H1 (cell line): ENCODE data around the gene SF3B2. TPM values are rescaled to one million over a fixed set of nuclear protein-coding genes. Genes with fewer than 3 reads are reported as not detected.

ENCODE experiments used
- CTCF ChIA-PET: fragments of 300-600 bp; sonication (Branson Sonifier 250); formaldehyde crosslinking; loops from one replicate; lab custom pipeline; 2021; ENCODE audit not compliant: partially characterized antibody; lab: Charles Lee
- POLR2A ChIA-PET: fragments of 300-600 bp; sonication (Branson Sonifier 250); formaldehyde crosslinking; loops from one replicate; lab custom pipeline; 2021; ENCODE audit warnings: inconsistent platforms; ENCODE audit not compliant: partially characterized antibody; lab: Charles Lee
- DNase-seq, 2 experiments: peaks; one replicate each; pipeline versions ENCODE4 v3.0.0 to v3.0.0-alpha.2; 2010 to 2022; ENCODE audit warnings: low spot score in 2 of 2, low read depth in 1 of 2, mixed read lengths in 1 of 2
- FAIRE-seq: peaks from 2 replicates; lab custom pipeline; 2011; peaks lifted over from hg19 to GRCh38; lab: Jason Lieb, UNC
- H2AFZ ChIP-seq: 2 replicates; pipeline ENCODE4 v1.8.1; 2012; ENCODE audit warnings: low read length, inconsistent platforms
- H2AK5ac ChIP-seq: 2 replicates; pipeline ENCODE4 v1.6.1; 2013; ENCODE audit warnings: low read depth, low read length
- H2BK120ac ChIP-seq: replicated peaks from 2 replicates; pipeline ENCODE3; 2013; ENCODE audit warnings: low read depth, low read length, inconsistent platforms
- H2BK12ac ChIP-seq: 2 replicates; pipeline ENCODE4 v1.6.1; 2013; ENCODE audit warnings: low read depth, low read length
- H2BK15ac ChIP-seq: 2 replicates; pipeline ENCODE4 v1.6.1; 2013; ENCODE audit warnings: low read length
- H2BK20ac ChIP-seq: 2 replicates; pipeline ENCODE4 v1.6.1; 2013; ENCODE audit warnings: low read length
- H2BK5ac ChIP-seq: 2 replicates; pipeline ENCODE4 v1.6.1; 2013; ENCODE audit warnings: low read depth, low read length
- H3K14ac ChIP-seq: 2 replicates; pipeline ENCODE4 v1.6.1; 2013; ENCODE audit warnings: inconsistent platforms; ENCODE audit not compliant: insufficient read length
- H3K18ac ChIP-seq: 2 replicates; pipeline ENCODE4 v1.6.1; 2013; ENCODE audit warnings: low read length; ENCODE audit errors: extremely low read depth
- H3K23ac ChIP-seq: 2 replicates; pipeline ENCODE4 v1.6.1; 2013; ENCODE audit warnings: inconsistent platforms; ENCODE audit not compliant: insufficient read length
- H3K23me2 ChIP-seq: 2 replicates; pipeline ENCODE4 v1.6.1; 2013; ENCODE audit warnings: low read depth, low read length
- H3K27ac ChIP-seq: 2 replicates; pipeline ENCODE4 v1.6.1; 2011; ENCODE audit warnings: low read depth, low read length, inconsistent platforms
- H3K27me3 ChIP-seq, 4 experiments: replicated peaks in 1 of 4; 1 replicate in 1 of 4; 2 replicates in 3 of 4; pipeline versions ENCODE4 v1.6.1 to v1.8.1; 2011 to 2013; ENCODE audit warnings: low read length in 3 of 4, mild to moderate bottlenecking in 3 of 4, inconsistent platforms in 2 of 4, mixed read lengths in 2 of 4, moderate library complexity in 1 of 4; ENCODE audit not compliant: control insufficient read depth in 3 of 4, insufficient read depth in 3 of 4; ENCODE audit errors: extremely low read depth in 1 of 4
- H3K36me3 ChIP-seq, 4 experiments: 2 replicates each; pipeline versions ENCODE4 v1.6.1 to v1.8.1; 2011 to 2013; ENCODE audit warnings: mild to moderate bottlenecking in 4 of 4, low read length in 3 of 4, moderate library complexity in 2 of 4, control low read depth in 1 of 4, inconsistent platforms in 1 of 4; ENCODE audit not compliant: insufficient read depth in 4 of 4, control insufficient read depth in 2 of 4
- H3K4ac ChIP-seq: replicated peaks from 2 replicates; pipeline ENCODE3; 2013; ENCODE audit warnings: low read length, low read depth, mixed read lengths, inconsistent platforms; ENCODE audit not compliant: insufficient read length
- H3K4me1 ChIP-seq, 4 experiments: replicated peaks in 1 of 4; 1 replicate in 1 of 4; 2 replicates in 3 of 4; pipeline versions ENCODE4 v1.6.1 to v1.8.1; 2011 to 2013; ENCODE audit warnings: low read length in 3 of 4, inconsistent platforms in 2 of 4, mixed read lengths in 1 of 4; ENCODE audit not compliant: insufficient read depth in 4 of 4, control insufficient read depth in 3 of 4
- H3K4me2 ChIP-seq, 2 experiments: 2 replicates each; pipeline versions ENCODE4 v1.6.1 to v1.8.1; 2011 to 2013; ENCODE audit warnings: low read depth in 2 of 2, low read length in 2 of 2, control low read depth in 1 of 2, inconsistent platforms in 1 of 2, mild to moderate bottlenecking in 1 of 2; ENCODE audit not compliant: insufficient read depth in 1 of 2
- H3K4me3 ChIP-seq, 4 experiments: fragments of 200-600, 300-600 bp in 1 of 4; sonication (generic), shearing (Covaris generic), sonication (Bioruptor Twin) in 1 of 4; 2 replicates each; pipeline versions ENCODE4 v1.5.1 to v1.8.1; 2011 to 2016; ENCODE audit warnings: low read length in 4 of 4, low read depth in 3 of 4, control low read depth in 2 of 4, inconsistent platforms in 2 of 4, mild to moderate bottlenecking in 2 of 4, mixed read lengths in 1 of 4, moderate library complexity in 1 of 4; ENCODE audit not compliant: insufficient read depth in 2 of 4; ENCODE audit errors: extremely low read depth in 1 of 4
- H3K56ac ChIP-seq: replicated peaks from 2 replicates; pipeline ENCODE3; 2013; ENCODE audit warnings: low read depth, mild to moderate bottlenecking, mixed read lengths, low read length, inconsistent platforms; ENCODE audit not compliant: insufficient read length
- H3K79me1 ChIP-seq: 2 replicates; pipeline ENCODE4 v1.6.1; 2013; ENCODE audit warnings: low read depth, low read length, control low read depth
- H3K79me2 ChIP-seq, 2 experiments: 2 replicates each; pipeline versions ENCODE4 v1.6.1 to v1.8.1; 2012 to 2013; ENCODE audit warnings: low read length in 2 of 2, mild to moderate bottlenecking in 2 of 2, inconsistent platforms in 1 of 2; ENCODE audit not compliant: insufficient read depth in 2 of 2, control insufficient read depth in 1 of 2
- H3K9ac ChIP-seq, 4 experiments: replicated peaks in 1 of 4; 1 replicate in 1 of 4; 2 replicates in 3 of 4; pipeline versions ENCODE4 v1.6.1 to v1.8.1; 2011 to 2013; ENCODE audit warnings: low read depth in 3 of 4, low read length in 3 of 4, control low read depth in 2 of 4, mild to moderate bottlenecking in 2 of 4, moderate library complexity in 2 of 4, inconsistent platforms in 1 of 4; ENCODE audit errors: extremely low read depth in 1 of 4
- H3K9me3 ChIP-seq, 2 experiments: 2 replicates each; pipeline versions ENCODE4 v1.6.1 to v1.8.1; 2012 to 2013; ENCODE audit warnings: mild to moderate bottlenecking in 2 of 2, moderate library complexity in 2 of 2, control low read depth in 1 of 2, inconsistent platforms in 1 of 2, low read depth in 1 of 2, low read length in 1 of 2, mixed read lengths in 1 of 2; ENCODE audit not compliant: insufficient read depth in 2 of 2
- H4K20me1 ChIP-seq, 2 experiments: replicated peaks in 1 of 2; 2 replicates each; pipeline versions ENCODE3 to v1.8.1; 2011 to 2013; ENCODE audit warnings: inconsistent platforms in 2 of 2, low read length in 2 of 2, mild to moderate bottlenecking in 1 of 2; ENCODE audit not compliant: insufficient read depth in 2 of 2, control insufficient read depth in 1 of 2
- H4K5ac ChIP-seq: 2 replicates; pipeline ENCODE4 v1.6.1; 2013; ENCODE audit warnings: low read length, low read depth, mixed read lengths, inconsistent platforms; ENCODE audit not compliant: insufficient read length
- H4K8ac ChIP-seq: 2 replicates; pipeline ENCODE4 v1.8.0; 2013; ENCODE audit warnings: mild to moderate bottlenecking, moderate library complexity, low read length, inconsistent platforms; ENCODE audit not compliant: insufficient read depth; ENCODE audit errors: extremely low read depth
- H4K91ac ChIP-seq: replicated peaks from 2 replicates; pipeline ENCODE3; 2013; ENCODE audit warnings: low read length, mixed read lengths, inconsistent platforms; ENCODE audit not compliant: insufficient read length
- BACH1 ChIP-seq: IDR thresholded peaks from 2 replicates; pipeline ENCODE4 v1.6.1; 2012; ENCODE audit warnings: low read length, improper control_type of control experiment
- BCL11A ChIP-seq, 2 experiments: IDR thresholded peaks; one replicate each; pipeline ENCODE4 v1.6.1; 2011; ENCODE audit warnings: low read depth in 2 of 2, low read length in 2 of 2, mild to moderate bottlenecking in 2 of 2
- EZH2 ChIP-seq: fragments of 200-600 bp; sonication (generic); IDR thresholded peaks from 2 replicates; pipeline ENCODE4 v1.7.1; 2012; ENCODE audit warnings: low read depth, mild to moderate bottlenecking, moderate library complexity, low read length, inconsistent platforms; ENCODE audit not compliant: severe bottlenecking
- RAD21 ChIP-seq, 2 experiments: IDR thresholded peaks in 1 of 2; conservative IDR thresholded peaks in 1 of 2; 2 replicates each; pipeline ENCODE4 v1.6.1; 2011; ENCODE audit warnings: low read depth in 2 of 2, low read length in 2 of 2, improper control_type of control experiment in 1 of 2, inconsistent platforms in 1 of 2, mild to moderate bottlenecking in 1 of 2, moderate library complexity in 1 of 2
- RFX5 ChIP-seq: IDR thresholded peaks from 2 replicates; pipeline ENCODE4 v1.6.1; 2011; ENCODE audit warnings: low read depth, low read length, improper control_type of control experiment, borderline replicate concordance
- SAP30 ChIP-seq: fragments of 300-600 bp; sonication (generic); IDR thresholded peaks from 2 replicates; pipeline ENCODE4 v1.7.1; 2012; ENCODE audit warnings: low read length, moderate library complexity, mild to moderate bottlenecking, inconsistent platforms; ENCODE audit not compliant: insufficient read depth, insufficient replicate concordance
- SP1 ChIP-seq: IDR thresholded peaks from 2 replicates; pipeline ENCODE4 v1.6.1; 2011; ENCODE audit warnings: low read depth, low read length
- TAF1 ChIP-seq: IDR thresholded peaks from 2 replicates; pipeline ENCODE4 v1.6.1; 2011; ENCODE audit warnings: mild to moderate bottlenecking, low read depth, low read length
- TCF12 ChIP-seq: IDR thresholded peaks from 2 replicates; pipeline ENCODE4 v1.6.1; 2011; ENCODE audit warnings: low read depth, mild to moderate bottlenecking, low read length
- TEAD4 ChIP-seq: IDR thresholded peaks from 2 replicates; pipeline ENCODE4 v1.6.1; 2012; ENCODE audit warnings: low read depth, low read length, inconsistent platforms, mixed read lengths
- WGBS, 2 experiments: shearing (Covaris generic) in 1 of 2; methylation state at CpG; one replicate each; pipeline versions ENCODE4 v1.1.6 to v1.1.7; 2013 to 2015; ENCODE audit warnings: low lambda C conversion rate in 2 of 2, mixed read lengths in 2 of 2, inconsistent platforms in 1 of 2, low coverage in 1 of 2, missing lambda C conversion rate in 1 of 2; ENCODE audit not compliant: insufficient replicate concordance in 2 of 2, insufficient coverage in 1 of 2, insufficient read length in 1 of 2; ENCODE audit errors: extremely low coverage in 1 of 2, missing lambda C conversion rate in 1 of 2; 5-methylcytosine and 5-hydroxymethylcytosine counted together
- polyA plus RNA-seq, 7 experiments: library from polyadenylated mRNA; depleted of rRNA in 3 of 7; stranded (reverse) in 5 of 7; unstranded in 2 of 7; fragments of >200 nt in 5 of 7; fragments of 200-250 nt in 2 of 7; gene quantifications; 1 replicate in 5 of 7; 2 replicates in 1 of 7; 4 replicates in 1 of 7; pipeline versions ENCODE4 v1.2.1 to v1.2.3, GENCODE V29; 2011 to 2013; ENCODE audit warnings: missing spikeins in 2 of 7, mixed read lengths in 2 of 7
- total RNA-seq: library from RNA; stranded (reverse); fragmentation: NEBNext Ultra II Directional; extraction: Animal tissue kit (Norgen Biotek cat#: 25700); gene quantifications from 2 replicates; pipeline ENCODE4 v1.2.1, GENCODE V29; 2021

The SF3B2 gene
- total and polyA plus RNA-seq, 2 of the 8 experiments (the other 6 are each of a cell fraction or from before 2014, with no cell fraction given), result 182 to 237 TPM

DNA sequence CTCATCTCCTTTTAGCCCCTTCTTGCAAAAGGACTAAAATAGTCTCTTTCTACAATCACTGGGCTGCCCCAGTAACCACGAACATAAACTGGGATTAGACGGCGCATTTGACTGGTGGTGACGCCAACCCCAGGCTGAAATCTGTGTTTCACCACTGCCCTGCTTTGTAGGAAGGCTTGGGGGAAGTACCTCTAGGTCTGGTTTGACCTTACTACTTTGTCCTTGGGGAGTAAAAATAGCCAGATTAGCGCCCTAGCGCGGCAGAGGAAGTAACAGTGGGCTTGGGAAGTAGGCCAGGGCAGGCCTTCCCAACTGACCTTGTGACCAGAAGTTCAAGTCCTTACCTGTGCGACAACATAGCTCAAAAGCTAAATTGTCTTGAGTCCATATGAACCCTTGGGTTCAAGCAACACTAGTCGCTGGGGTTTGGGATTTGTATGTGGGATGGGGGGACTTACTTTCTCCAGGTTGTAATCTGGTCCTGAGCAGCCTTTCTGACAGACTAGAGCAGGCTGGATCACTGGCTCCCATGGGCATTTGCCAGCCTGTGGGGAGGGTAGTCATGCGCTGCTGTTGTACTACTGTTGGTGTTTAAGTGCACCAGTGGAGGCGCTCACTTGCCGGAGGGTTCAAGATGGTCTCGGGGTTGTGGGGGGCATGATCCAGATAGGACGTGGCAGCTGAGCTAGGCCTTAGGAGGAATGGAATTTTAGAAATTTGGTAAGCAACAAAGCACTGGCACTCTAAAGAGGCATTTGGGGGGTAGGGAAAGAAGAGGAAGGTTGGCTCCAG, 17.0 kb downstream of the SF3B2 start:
- no peak overlapping the region for H2BK120ac ChIP-seq
- peaks cover 5 to 13% (median 8%) of the 10 kb centered on the region in 4 experiments; a peak in 6 of 7 replicates for H3K4me1 ChIP-seq
- no peaks in the 10 kb centered on the region; the same call in 1 of the 2 replicates for H3K79me1 ChIP-seq
- CTCF ChIA-PET, result interaction anchor here (0.6 to 8.8 kb wide), 31 partner anchors 8 to 220 kb away, joined by 3 to 144 read pairs (median 4); partner anchors contain the start of genes BANF1, CCDC85B, CST6 and EIF1AD
- H2BK12ac ChIP-seq, result no peak overlapping the region
- H3K27ac ChIP-seq, result peak overlapping the region; percentile 46
- H2BK5ac ChIP-seq, result peak overlapping the region; percentile 85
- H4K8ac ChIP-seq, result peak overlapping the region; percentile 62
- H4K20me1 ChIP-seq, result peaks cover 2 to 17% of the 10 kb centered on the region in 2 experiments
- POLR2A ChIA-PET, result interaction anchor here (0.8 to 9.7 kb wide), 10 partner anchors 14 to 242 kb away, joined by 3 to 150 read pairs (median 4); partner anchors contain the start of genes GAL3ST3, RAB1B and SF3B2
- H3K27me3 ChIP-seq, result no peaks in the 10 kb centered on the region
- FAIRE-seq (no peak), DNase-seq (peak in 1 of 2 experiments; percentile 48)
- H4K5ac ChIP-seq, result peak overlapping the region; percentile 18
- H3K36me3 ChIP-seq, result peaks cover 10 to 43% (median 33%) of the 10 kb centered on the region in 4 experiments
- H3K4me3 ChIP-seq, result peak overlapping the region; percentile 43 to 90 (median 63)
- peak overlapping the region; percentile 35 for H3K4ac ChIP-seq
- H3K79me2 ChIP-seq, result peaks cover 0 to 13% of the 10 kb centered on the region in 2 experiments; a peak in 2 of 4 replicates
- no peak overlapping the region; the same call in 1 of the 2 replicates for H3K18ac ChIP-seq
- H2AK5ac ChIP-seq, result peak overlapping the region; percentile 61; the same call in 1 of the 2 replicates
- H3K9me3 ChIP-seq, result no peaks in the 10 kb centered on the region
- H3K23ac ChIP-seq, result no peak overlapping the region
- peak overlapping the region; percentile 48 for H3K56ac ChIP-seq
- no peak overlapping the region for H2BK15ac ChIP-seq
- 77% methylated on average over 14 of the region's 14 CpGs; no CpG with 5 or more reads in 1 of the 2 experiments for WGBS, 2 experiments
- no peaks in the 10 kb centered on the region; the same call in 1 of the 2 replicates for H3K23me2 ChIP-seq
- H4K91ac ChIP-seq, result no peak overlapping the region
- H2AFZ ChIP-seq, result no peak overlapping the region
- H3K9ac ChIP-seq, result no peak overlapping the region; a peak in 2 of 7 replicates
- no peak overlapping the region for H3K14ac ChIP-seq
- peak overlapping the region; percentile 75 to 85 for H3K4me2 ChIP-seq
- H2BK20ac ChIP-seq, result peak overlapping the region; percentile 61; the same call in 1 of the 2 replicates
- TF ChIP-seq BACH1 (0 out of 2 replicates have a peak, but pooled peaks have one; percentile 7), EZH2 (peak; percentile 40), SP1 (0 out of 2 replicates have a peak, but pooled peaks have one; percentile 36), RFX5 (no peak), TAF1 (peak; percentile 46; the same call in 1 of the 2 replicates), SAP30 (no peak), BCL11A (IDR thresholded peaks at IDR 0.05; ENCODE audit: low read depth in 2 of 2, low read length in 2 of 2) (no peak), TCF12 (no peak), RAD21 (IDR thresholded peaks at IDR 0.05 in 1 of 2, conservative IDR thresholded peaks at IDR 0.05 in 1 of 2; ENCODE audit: low read depth in 2 of 2, low read length in 2 of 2) (0 out of 4 replicates have a peak, but pooled peaks of 1 of the 2 experiments have one; percentile 7), TEAD4 (0 out of 2 replicates have a peak, but pooled peaks have one; percentile 47)
